Erythroblast (primary cell): ENCODE measurements around the gene RPLP1.
A peak's percentile ranks its signal among the peaks of the same experiment; 100 is the strongest.

ENCODE experiments used
- DNase-seq, 2 experiments: peaks; one replicate each; lab custom pipeline; 2025; lab: John Stamatoyannopoulos, UW
- GATA1 ChIP-seq: IDR thresholded peaks from 2 replicates; pipeline ENCODE4 v1.6.1; 2011; ENCODE audit warnings: low read depth, mild to moderate bottlenecking, control low read depth, low read length, moderate library complexity
- POLR2A ChIP-seq: IDR thresholded peaks from 2 replicates; pipeline ENCODE4 v1.6.1; 2011; ENCODE audit warnings: mild to moderate bottlenecking, low read length

RPLP1 gene

DNA sequence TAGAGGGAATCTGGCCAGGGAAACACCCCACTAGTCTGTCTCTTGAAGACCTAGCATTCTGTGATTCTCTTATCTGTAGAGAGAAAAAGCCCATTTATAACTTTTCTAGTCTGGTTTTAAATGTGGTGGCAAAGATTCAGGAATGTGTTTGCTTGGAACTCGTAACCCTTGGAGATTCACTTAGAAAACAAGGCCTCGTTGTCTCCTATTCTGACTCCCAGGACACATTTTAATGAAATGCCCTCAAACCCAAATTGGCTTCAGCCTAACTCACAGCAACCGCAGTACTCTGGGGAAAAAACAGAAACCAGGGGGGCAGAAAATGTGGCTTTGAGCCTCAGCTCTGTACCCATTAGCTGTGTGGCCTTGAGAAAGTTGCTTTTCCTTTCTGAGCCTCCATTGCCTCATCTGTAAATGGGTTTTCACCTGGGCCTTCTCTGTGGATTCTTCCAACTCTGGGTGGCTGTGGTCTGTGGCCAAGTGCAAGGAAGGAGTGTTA, 36.5 kb downstream of the RPLP1 start:
- TF ChIP-seq GATA1 (no peak), POLR2A (no peak)
- DNase-seq: no peak

DNA sequence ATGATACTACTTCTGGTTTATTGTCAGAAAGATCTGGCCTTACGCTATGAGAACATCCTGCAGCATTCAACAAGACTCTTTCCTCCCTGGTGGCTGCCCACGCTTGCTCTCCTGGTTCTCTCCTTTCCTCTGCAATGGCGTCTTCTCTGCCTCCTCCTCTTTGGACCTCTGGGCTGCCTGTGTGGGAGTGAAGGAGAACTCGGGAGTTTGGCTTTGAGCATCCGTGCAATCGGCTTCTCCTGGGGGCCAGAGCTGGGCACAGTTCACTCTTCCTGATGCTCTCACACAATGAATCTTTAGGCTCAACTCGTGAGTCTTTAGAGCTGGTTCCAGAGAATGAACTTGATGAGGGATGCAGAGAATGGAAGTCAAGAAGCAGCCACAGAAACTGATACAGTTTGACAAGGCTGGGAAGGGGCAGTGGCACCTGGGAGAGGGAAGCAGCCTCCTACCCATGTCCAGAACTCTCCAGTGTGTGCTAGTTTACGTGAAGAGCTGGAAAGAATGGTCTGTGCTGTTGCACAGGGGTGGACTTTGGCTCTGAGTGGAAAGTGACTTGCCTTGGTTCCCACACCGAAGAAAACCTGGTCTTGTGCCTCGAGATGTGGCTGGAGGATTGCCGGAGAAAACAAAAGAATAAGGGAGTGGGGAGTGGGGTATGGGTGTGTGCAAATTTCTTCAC, 37.9 kb downstream of the RPLP1 start:
- TF ChIP-seq POLR2A (no peak), GATA1 (no peak)

DNA sequence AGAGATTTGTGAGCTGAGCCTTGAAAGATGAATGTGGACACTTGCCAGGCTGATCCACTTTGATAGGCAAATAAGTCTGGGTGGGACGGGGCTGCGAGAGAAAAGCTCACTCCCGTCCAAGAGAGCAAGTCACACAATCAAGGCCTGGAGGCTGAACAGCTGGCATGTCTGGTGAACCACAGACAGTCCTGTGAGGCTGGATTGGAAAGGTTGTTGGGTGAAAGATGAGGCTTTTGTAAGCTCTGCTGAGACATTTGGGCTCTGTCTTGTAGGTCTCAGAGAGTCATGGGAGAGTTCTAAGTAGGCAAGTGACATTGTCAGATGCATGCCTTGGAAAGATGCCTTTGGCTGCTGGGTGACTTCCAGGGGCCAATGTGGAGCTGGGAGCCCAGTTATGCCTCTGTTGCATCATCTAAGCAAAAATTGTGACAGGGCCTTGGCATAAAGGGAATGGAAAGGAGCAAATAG, 38.5 kb downstream of the RPLP1 start:
- TF ChIP-seq POLR2A (no peak), GATA1 (no peak)
- no peak for DNase-seq

More for the DNA sequence above, 37.9 kb downstream of the RPLP1 start:
- DNase-seq: no peak

DNA sequence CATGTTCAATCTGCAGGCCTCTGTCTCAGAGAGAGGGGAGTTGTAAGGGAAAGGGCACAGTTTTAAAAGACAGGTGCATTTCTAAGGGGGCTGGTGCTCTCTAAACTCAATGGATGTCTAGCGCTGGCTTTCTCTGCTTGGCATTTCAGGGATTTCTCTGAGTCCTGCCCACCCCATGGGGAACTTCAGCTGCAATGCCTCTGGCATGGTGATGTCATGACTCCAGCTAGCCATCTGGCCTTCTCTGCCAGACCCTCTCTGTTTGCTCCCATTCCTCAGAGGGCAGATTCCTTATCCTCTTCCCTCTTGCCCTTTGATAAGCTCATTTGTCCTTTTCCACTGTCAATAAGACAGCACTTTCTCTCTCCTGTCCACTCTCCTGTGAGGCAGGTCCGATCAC, 40.8 kb downstream of the RPLP1 start:
- no peak for TF ChIP-seq GATA1
- TF ChIP-seq POLR2A: no peak
- no peak for DNase-seq

DNA sequence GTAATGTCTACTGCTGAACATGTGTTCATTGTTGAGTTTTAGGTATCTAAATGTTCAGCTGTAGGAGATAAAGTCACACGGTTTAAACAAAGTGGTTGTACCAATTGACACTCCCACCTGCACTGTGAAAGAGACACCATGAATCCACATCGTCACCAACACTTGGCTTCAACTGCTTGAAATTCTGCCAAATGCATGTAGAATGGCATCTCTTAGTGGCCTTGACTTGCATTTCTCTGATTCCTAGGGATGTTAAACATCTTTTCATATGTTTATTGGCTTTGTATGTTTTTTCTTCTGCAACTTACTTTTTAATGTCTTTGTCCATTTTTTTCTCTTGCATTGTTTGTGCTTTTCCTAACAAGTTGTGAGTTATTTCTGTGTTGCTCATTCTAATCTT, 43.4 kb downstream of the RPLP1 start:
- DNase-seq: no peak
- no peak for TF ChIP-seq POLR2A
- TF ChIP-seq GATA1: no peak

DNA sequence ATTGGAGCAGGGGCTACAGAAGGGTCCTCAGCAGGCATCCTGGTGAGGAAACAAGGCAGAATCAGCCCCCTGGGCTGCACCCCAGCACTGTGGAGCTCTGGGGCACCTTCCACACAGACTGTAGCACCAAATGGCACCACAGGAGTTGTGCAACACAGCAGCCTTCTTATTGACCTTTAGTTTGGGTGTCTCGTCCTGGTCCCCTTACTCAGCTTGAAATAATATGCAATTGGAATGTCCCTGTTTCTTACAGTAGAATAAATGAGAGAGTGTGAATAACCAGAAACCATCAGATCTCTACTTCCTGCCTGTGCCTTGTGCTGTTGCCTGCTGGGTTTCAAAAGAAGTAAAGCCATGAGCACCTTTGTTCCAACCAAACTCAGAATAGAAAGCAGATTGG, 44.5 kb downstream of the RPLP1 start:
- TF ChIP-seq POLR2A: no peak
- TF ChIP-seq GATA1: no peak
- DNase-seq: no peak

DNA sequence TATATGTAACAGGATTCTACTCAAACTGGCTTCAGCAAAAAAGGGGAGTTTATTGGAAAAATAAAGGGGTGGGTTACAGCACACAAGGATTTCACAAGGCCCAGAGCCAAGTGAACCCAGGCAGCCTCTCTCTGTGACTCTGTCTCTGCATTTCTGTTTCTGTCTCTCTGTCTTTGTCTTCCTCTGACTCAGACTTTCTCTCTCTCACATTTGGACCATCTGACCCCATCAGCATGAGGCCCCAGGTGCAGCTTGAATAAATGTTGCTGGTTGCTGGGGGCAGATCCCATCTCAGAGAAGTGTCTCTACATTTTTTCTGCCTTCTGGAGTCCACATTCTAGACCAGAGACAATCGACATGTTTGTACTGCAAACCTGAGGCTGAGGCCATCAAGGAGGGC, 45.0 kb downstream of the RPLP1 start:
- no peak for TF ChIP-seq POLR2A
- no peak for TF ChIP-seq GATA1
- DNase-seq: no peak

DNA sequence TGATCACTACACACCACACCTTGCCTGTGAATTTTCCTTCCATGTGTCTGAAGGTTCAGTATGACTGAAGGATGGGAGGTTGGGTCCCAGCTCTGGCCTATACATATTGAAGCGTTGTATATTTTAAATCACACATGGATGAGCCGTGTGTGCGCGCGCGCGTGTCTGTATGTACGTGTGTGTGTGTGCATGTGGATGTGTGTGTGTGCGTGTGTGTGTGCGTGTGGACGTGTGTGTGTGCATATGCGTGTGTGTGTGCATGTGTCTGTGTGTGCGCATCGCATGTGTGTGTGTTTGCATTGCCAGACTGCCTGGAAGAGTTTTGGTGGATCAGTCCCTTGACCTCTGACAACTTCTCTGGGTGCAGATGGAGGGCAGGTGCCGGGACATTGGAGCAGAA, 45.7 kb downstream of the RPLP1 start:
- TF ChIP-seq POLR2A (no peak), GATA1 (no peak)
- no peak for DNase-seq

DNA sequence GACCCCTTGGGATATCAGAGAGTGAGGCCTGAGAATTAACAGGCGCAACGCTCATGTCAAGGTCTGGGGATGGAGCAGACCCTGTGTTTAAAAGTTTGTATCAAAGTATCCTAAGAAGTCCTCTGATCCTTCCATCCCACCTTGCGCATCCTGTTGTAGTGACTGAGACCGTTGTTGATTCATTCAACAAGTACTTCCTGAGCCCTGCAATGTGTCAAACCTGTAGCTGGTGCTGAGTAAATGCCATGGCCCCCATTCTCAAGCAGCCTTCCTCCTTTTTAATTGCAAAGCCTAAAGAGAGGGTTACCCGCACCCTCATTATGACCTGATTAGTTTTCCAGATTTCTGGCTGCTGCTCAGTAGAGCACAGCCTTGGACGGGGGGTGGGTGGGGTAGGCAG, 46.4 kb downstream of the RPLP1 start:
- TF ChIP-seq GATA1 (no peak), POLR2A (no peak)

DNA sequence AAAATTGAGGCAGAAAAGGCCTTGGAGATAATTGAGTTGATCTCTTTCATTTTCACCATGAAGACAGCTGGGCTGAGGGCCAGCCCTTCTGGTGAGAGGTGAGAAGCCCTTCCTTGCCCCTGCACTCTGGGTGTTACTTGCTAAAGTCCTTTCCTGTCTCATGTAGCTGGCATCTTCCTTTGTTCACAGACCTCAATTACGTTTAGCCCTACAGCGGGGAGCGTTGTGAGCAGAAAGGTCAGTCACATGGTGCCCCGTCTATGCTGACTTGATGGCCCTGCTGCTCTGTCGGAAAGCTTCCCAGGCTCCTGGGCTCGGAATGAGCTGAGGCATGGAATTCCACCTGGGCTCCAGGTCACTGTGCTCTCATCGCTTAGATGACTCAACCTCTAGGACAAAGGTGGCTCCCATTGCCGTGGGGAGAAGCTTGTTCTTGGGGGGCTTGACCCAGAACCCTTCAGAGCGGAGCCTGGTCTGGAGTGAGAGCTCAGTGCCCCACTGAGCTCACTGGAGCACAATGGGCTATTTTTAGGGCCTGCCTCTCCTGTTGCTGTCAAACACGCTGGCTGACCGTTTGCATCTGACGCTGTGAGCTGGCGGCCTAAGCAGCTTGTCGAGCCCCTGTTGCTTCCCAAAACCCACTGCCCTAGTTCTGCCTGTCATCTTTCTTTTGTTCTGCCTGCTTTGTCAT, 47.0 kb downstream of the RPLP1 start:
- no peak for DNase-seq
- TF ChIP-seq POLR2A (no peak), GATA1 (no peak)

More for the DNA sequence above, 46.4 kb downstream of the RPLP1 start:
- no peak for DNase-seq

DNA sequence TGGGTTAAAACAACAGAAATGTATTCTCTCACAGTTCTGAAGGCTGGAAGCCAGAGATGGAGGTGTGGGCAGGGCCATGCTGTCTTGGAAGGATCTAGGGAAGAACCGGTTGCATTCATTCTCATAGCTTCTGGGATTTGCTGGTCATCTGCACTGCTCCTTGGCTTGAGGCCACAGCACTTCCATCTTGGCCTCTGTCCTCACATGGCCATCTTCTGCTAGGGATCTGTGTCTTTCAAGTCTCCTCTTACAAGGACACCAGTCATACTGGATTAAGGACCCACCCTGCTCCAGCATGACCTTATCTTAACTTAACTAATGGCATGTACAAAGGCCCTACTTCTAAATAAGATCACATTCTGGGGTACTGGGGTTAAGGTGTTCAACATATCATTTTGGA, 47.7 kb downstream of the RPLP1 start:
- TF ChIP-seq POLR2A (no peak), GATA1 (no peak)
- DNase-seq: peak in 1 of 2 experiments; percentile 10

DNA sequence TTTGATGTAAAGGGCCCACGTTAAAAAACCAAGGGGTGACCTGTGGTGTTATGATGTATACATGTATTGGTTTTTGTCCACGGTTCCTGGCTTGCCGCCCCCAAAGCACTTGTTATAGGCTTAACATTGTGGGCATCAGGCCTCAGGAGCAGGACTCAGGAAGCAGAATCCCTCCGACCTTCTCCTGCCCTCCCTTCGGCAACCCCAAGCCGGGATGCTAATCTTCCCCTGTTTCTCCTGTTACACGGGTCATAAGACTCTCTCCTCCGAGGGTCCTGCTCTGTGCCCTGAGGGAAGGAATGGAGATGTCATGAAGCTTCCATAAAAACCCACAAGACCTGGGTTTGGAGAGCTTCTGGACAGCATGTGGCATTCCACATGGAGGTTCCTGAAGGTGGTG, 48.8 kb downstream of the RPLP1 start:
- TF ChIP-seq GATA1 (no peak), POLR2A (no peak)

DNA sequence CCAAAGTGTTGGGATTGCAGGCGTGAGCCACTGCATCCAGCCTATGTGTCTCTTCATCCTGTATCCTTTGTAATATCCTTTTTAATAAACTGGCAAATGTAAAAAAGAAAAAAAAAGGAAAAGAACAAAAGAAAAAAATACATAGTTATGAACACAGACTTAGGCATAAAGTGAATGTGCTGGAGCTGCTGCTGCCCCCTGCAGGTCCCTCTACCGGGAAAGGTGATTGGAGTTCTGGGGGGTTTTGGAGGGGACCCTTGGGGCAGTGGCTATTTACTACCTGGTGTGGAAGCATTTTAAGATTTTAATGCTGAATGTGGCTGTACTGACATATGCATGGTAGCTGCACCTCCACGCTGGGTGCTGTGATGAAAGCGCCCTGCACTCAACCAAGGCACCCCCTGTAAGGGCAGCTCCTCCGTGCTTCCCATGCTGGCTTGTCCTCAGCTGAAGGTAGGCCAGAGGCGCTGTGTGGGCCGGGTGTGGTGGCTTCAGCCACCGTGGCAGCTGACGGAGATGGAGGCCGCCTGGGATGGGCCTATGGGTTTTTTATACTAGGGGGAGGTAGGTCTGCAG, 49.9 kb downstream of the RPLP1 start:
- TF ChIP-seq POLR2A (no peak), GATA1 (no peak)
- DNase-seq: no peak

More for the DNA sequence above, 48.8 kb downstream of the RPLP1 start:
- no peak for DNase-seq

DNA sequence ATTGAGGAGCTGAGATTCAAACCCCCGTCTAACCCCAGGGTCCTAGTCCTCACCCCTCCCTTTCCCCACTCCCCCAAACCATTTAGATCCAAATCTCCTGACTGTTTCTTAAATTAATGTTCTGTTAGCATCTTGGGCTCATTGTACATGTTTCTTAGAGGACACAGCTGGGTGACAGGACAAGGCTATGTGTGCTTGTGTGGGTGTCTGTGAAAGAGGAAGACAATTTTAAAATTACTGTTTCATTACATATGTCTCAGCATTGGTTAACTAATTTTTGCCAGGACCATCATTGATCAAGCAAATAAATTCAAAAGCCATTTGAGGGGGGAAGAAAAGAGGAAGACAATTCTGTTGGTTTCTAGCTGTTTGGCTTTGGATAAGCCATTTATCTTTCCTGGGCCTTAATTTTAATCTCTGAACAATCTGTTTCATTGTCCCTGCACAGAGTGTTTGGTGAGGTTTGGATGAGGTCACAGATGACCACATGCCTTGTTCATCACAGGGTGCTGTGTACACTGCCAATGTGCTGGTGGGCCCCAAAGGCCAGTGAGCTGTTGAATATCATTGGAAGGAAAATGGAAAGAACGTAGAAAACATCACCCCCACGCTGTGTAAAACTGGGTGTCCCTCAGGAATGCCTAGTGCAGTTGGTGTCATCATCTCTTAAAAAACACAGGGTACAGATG, 51.9 kb downstream of the RPLP1 start:
- no peak for TF ChIP-seq GATA1
- TF ChIP-seq POLR2A: no peak
- no peak for DNase-seq
